ENCODE results near the gene TESPA1.
A peak's percentile ranks its signal among the peaks of the same experiment; 100 is the strongest.

Gene TESPA1

GRCh38 chr12:55024575-55024974 is 40.0 kb upstream of the TESPA1 start:
- TF ChIP-seq ZNF366 (tag by site-specific recombination; conservative IDR thresholded peaks at IDR 0.05) (no peak), KLF8 (tag by site-specific recombination; IDR thresholded peaks at IDR 0.05) (no peak), MZF1 (tag by site-specific recombination; IDR thresholded peaks at IDR 0.05; ENCODE audit: borderline replicate concordance) (no peak)
- H3K9me3 ChIP-seq (ENCODE audit: control insufficient read depth, insufficient read depth, low read depth, low read length) = no peaks in the 10 kb centered on the region
- ChIA-PET POLR2A (no interaction called here), CTCF (interaction anchor here (0.7 kb wide), 1 partner anchor 44 kb away, joined by 3 read pairs; no protein-coding TSS in a partner anchor)
- H3K36me3 ChIP-seq (ENCODE audit: control insufficient read depth in 2 of 2, insufficient read depth in 1 of 2, low read length in 2 of 2) = no peaks in the 10 kb centered on the region
- H3K4me3 ChIP-seq (ENCODE audit: low read depth, low read length) = no peak overlapping the region
- no peak overlapping the region for H3K27ac ChIP-seq (ENCODE audit: extremely low read depth, low read depth, low read length)
- no peaks in the 10 kb centered on the region; the same call in 1 of the 2 replicates for H3K4me1 ChIP-seq (ENCODE audit: control insufficient read depth, insufficient read depth, low read length)

GRCh38 chr12:55019784-55020183 is 35.2 kb upstream of the TESPA1 start, which contains the start of gene NEUROD4:
Gene NEUROD4 (plus strand): TSS chr12:55019974. CDS start chr12:55026440, 6,466 bp downstream.
- ChIA-PET CTCF (interaction anchor here (2.2 kb wide), 1 partner anchor 27 kb away, joined by 12 read pairs; no protein-coding TSS in a partner anchor), POLR2A (no interaction called here)
- Histone ChIP-seq H3K36me3 (ENCODE audit: control insufficient read depth in 2 of 2, insufficient read depth in 1 of 2, low read length in 2 of 2) (no peaks in the 10 kb centered on the region), H3K27ac (ENCODE audit: extremely low read depth, low read depth, low read length) (no peak within 1 kb of the TSS), H3K4me3 (ENCODE audit: low read depth, low read length) (no peak within 1 kb of the TSS), H3K9me3 (ENCODE audit: control insufficient read depth, insufficient read depth, low read depth, low read length) (no peaks in the 10 kb centered on the region), H3K4me1 (ENCODE audit: control insufficient read depth, insufficient read depth, low read length) (no peaks in the 10 kb centered on the region; the same call in 1 of the 2 replicates)
- TF ChIP-seq TRIM28 (IDR thresholded peaks at IDR 0.05; ENCODE audit: borderline replicate concordance, low read length) = 0 out of 2 replicates have a peak, but pooled peaks have one; percentile 27
- TF ChIP-seq ZBTB17 (tag by site-specific recombination; IDR thresholded peaks at IDR 0.05) = peak; percentile 41
- no peak for TF ChIP-seq KLF8 (tag by site-specific recombination; IDR thresholded peaks at IDR 0.05)
- TF ChIP-seq ZNF391 (tag by site-specific recombination; IDR thresholded peaks at IDR 0.05; ENCODE audit: borderline replicate concordance, low read depth) = no peak
- peak; percentile 98 for TF ChIP-seq REST (tag by site-specific recombination; IDR thresholded peaks at IDR 0.05)
- TF ChIP-seq ZNF701 (tag by site-specific recombination; IDR thresholded peaks at IDR 0.05) = no peak
- no peak for TF ChIP-seq TSHZ1 (tag by site-specific recombination; IDR thresholded peaks at IDR 0.05; ENCODE audit: borderline replicate concordance)
- TF ChIP-seq OSR2 (tag by site-specific recombination; IDR thresholded peaks at IDR 0.05) = no peak
- TF ChIP-seq ZSCAN4 (tag by site-specific recombination; IDR thresholded peaks at IDR 0.05) = no peak
- TF ChIP-seq SP3 (tag by site-specific recombination; IDR thresholded peaks at IDR 0.05) = peak; percentile 25; the same call in 1 of the 2 replicates
- TF ChIP-seq ZNF658 (tag by site-specific recombination; IDR thresholded peaks at IDR 0.05) = no peak
- no peak for TF ChIP-seq ZBTB49 (tag by site-specific recombination; IDR thresholded peaks at IDR 0.05; ENCODE audit: low read depth)
- TF ChIP-seq KLF9 (tag by site-specific recombination; IDR thresholded peaks at IDR 0.05; ENCODE audit: low read depth) = peak; percentile 22; the same call in 1 of the 2 replicates
- TF ChIP-seq ZFHX2 (tag by site-specific recombination; conservative IDR thresholded peaks at IDR 0.05) = no peak
